GM12892 (cell line): ENCODE results near the gene TENT5C.

ENCODE experiments used
- POLR2A ChIP-seq: IDR thresholded peaks from 2 replicates; pipeline ENCODE4 v1.6.1; 2011; ENCODE audit warnings: low read depth, low read length, control low read depth
- TAF1 ChIP-seq: IDR thresholded peaks from 2 replicates; pipeline ENCODE4 v1.6.1; 2011; ENCODE audit warnings: low read depth, mild to moderate bottlenecking, control low read depth, low read length, borderline replicate concordance

DNA sequence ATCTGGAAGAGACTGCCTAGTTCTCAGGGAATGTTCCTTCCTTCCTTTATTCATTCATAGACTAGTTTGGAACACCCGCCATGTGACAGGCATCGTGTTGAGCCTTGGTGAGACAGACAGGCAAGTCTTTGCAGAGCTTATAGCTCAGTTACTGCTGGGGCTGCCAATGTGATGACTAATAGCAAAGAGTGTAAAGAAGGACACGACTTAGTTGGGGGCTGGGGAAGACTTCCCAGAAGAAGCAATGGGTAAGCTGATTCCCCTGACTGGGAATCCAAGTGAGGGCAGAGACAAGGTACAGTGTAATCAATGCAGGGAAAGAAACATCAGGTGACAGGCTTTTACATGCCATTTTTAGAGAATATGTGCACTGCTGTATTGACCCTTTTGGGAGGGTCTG lies 51.2 kb downstream of the TENT5C start:
- TF ChIP-seq POLR2A: no peak
- no peak for TF ChIP-seq TAF1
